T-helper 1 cell treated with Interleukin-12 subunit alpha and Interleukin-12 subunit beta and Interleukin-4 antibody, amounts not matched to agents 30 ng/mL and 1 ng/mL, for 36 hours (primary cell): Measurements from ENCODE around the gene OMP. TPM values are rescaled to one million over a fixed set of nuclear protein-coding genes. Genes with fewer than 3 reads are reported as not detected.

Experiments
- intact Hi-C: fragments of 100-400 bp; cut with micrococcal nuclease; formaldehyde crosslinking; loops from one replicate; pipeline ENCODE4 v1.15.1; 2024
- total RNA-seq: library from RNA; stranded (reverse); gene quantifications from 2 replicates; pipeline ENCODE4 v1.2.3, GENCODE V29; 2022

The OMP gene
- total RNA-seq, 1 donor from 2014 or later, result not detected

GRCh38 chr11:77136074-77136473 is 33.4 kb downstream of the OMP start:
- intact Hi-C loops, result no loop called here

- intact Hi-C loops, result no loop called here
Observed at GRCh38 chr11:77136784-77137420, 34.3 kb downstream of the OMP start.

GRCh38 chr11:77137421-77137820 is 34.8 kb downstream of the OMP start:
- intact Hi-C loops, result no loop called here

GRCh38 chr11:77138106-77138649 is 35.5 kb downstream of the OMP start:
- intact Hi-C loops, result no loop called here

GRCh38 chr11:77139201-77139600 is 36.6 kb downstream of the OMP start:
- intact Hi-C loops, result no loop called here

GRCh38 chr11:77140231-77140851 is 37.7 kb downstream of the OMP start:
- intact Hi-C loops, result no loop called here

- intact Hi-C loops, result no loop called here
Observed at GRCh38 chr11:77141034-77141433, 38.4 kb downstream of the OMP start.

- intact Hi-C loops, result no loop called here
Observed at GRCh38 chr11:77141475-77141874, 38.8 kb downstream of the OMP start.

GRCh38 chr11:77142091-77142975 is 39.7 kb downstream of the OMP start:
- intact Hi-C loops, result loop anchor here (1.0 kb wide), 1 partner anchor 10 kb away; no protein-coding TSS in a partner anchor

GRCh38 chr11:77143405-77144020 is 40.9 kb downstream of the OMP start:
- intact Hi-C loops, result no loop called here

GRCh38 chr11:77144196-77144856 is 41.7 kb downstream of the OMP start:
- intact Hi-C loops, result no loop called here

- intact Hi-C loops, result no loop called here
Observed at GRCh38 chr11:77144857-77145428, 42.3 kb downstream of the OMP start.

GRCh38 chr11:77146261-77147035 is 43.8 kb downstream of the OMP start:
- intact Hi-C loops, result no loop called here

- intact Hi-C loops, result no loop called here
Observed at GRCh38 chr11:77147036-77147315, 44.3 kb downstream of the OMP start.

GRCh38 chr11:77147668-77148321 is 45.2 kb downstream of the OMP start:
- intact Hi-C loops, result loop anchor here (1.0 kb wide), 2 partner anchors 81 to 100 kb away; partner anchors contain the start of gene CAPN5

GRCh38 chr11:77148963-77149715 is 46.5 kb downstream of the OMP start:
- intact Hi-C loops, result loop anchor here (1.0 kb wide), 2 partner anchors 83 to 102 kb away; partner anchors contain the start of gene CAPN5

GRCh38 chr11:77149716-77150392 is 47.2 kb downstream of the OMP start:
- intact Hi-C loops, result loop anchor here (5.0 kb wide), 1 partner anchor 37 kb away; no protein-coding TSS in a partner anchor

- intact Hi-C loops, result loop anchor here (5.0 kb wide), 1 partner anchor 36 kb away; no protein-coding TSS in a partner anchor
Observed at GRCh38 chr11:77150836-77151235, 48.2 kb downstream of the OMP start.
